GM12878 (cell line): ENCODE results near the gene SLC51A. TPM values are rescaled to one million over a fixed set of nuclear protein-coding genes. Genes with fewer than 3 reads are reported as not detected.

Experiments
- ATAC-seq: fragments of 200-7000 bp; cut with Tn5 transposase; 3 replicates; pipeline ENCODE4 v1.9.1; 2020; ENCODE audit warnings: mild to moderate bottlenecking, moderate library complexity
- BruUV-seq: library from RNA; stranded (reverse); fragments of 400-500 nt; replicated peaks from 2 replicates; lab custom pipeline; 2021; lab: Mats Ljungman, UMichigan
- CTCF ChIA-PET: fragments of 300-600 bp; sonication (Branson Sonifier 250); formaldehyde crosslinking; extraction: SDS; loops from one replicate; lab custom pipeline; 2021; ENCODE audit warnings: inconsistent platforms; lab: Yijun Ruan, JAX
- POLR2A ChIA-PET: fragments of 350-600 bp; formaldehyde crosslinking; extraction: SDS; loops from one replicate; lab custom pipeline; 2021; ENCODE audit warnings: inconsistent platforms; lab: Charles Lee
- RAD21 ChIA-PET: fragments of 300-600 bp; sonication (Branson Sonifier 250); formaldehyde crosslinking; loops from one replicate; lab custom pipeline; 2023; ENCODE audit warnings: antibody characterized with exemption; ENCODE audit not compliant: unreplicated experiment; lab: Charles Lee
- SMC1A ChIA-PET: fragments of 300-600 bp; sonication (Branson Sonifier 250); formaldehyde crosslinking; loops from one replicate; lab custom pipeline; 2023; ENCODE audit not compliant: unreplicated experiment, uncharacterized antibody; lab: Charles Lee
- DNase-seq: peaks from one replicate; pipeline ENCODE4 v3.0.0-alpha.2; 2011; ENCODE audit warnings: low read depth, low spot score
- FAIRE-seq: peaks from 3 replicates; lab custom pipeline; 2011; peaks lifted over from hg19 to GRCh38; lab: Jason Lieb, UNC
- H2AFZ ChIP-seq: 2 replicates; pipeline ENCODE4 v1.6.0; 2011; ENCODE audit warnings: low read depth, low read length, control low read depth; ENCODE audit not compliant: control insufficient read depth
- H3K27ac ChIP-seq: 2 replicates; pipeline ENCODE4 v1.5.1; 2011; ENCODE audit warnings: control low read depth; ENCODE audit not compliant: control insufficient read depth, insufficient read depth
- H3K27me3 ChIP-seq, 2 experiments: replicated peaks in 1 of 2; 2 replicates each; pipeline versions ENCODE4 v1.6.0 to v1.6.1; 2011; ENCODE audit warnings: low read length in 1 of 2; ENCODE audit not compliant: control insufficient read depth in 2 of 2, insufficient read depth in 2 of 2
- H3K36me3 ChIP-seq, 2 experiments: 2 replicates each; pipeline ENCODE4 v1.5.1; 2011; ENCODE audit warnings: low read length in 1 of 2; ENCODE audit not compliant: control insufficient read depth in 2 of 2, insufficient read depth in 2 of 2
- H3K4me1 ChIP-seq: 2 replicates; pipeline ENCODE4 v1.6.1; 2011; ENCODE audit warnings: mild to moderate bottlenecking, low read length, moderate library complexity, mixed read lengths; ENCODE audit not compliant: control insufficient read depth, insufficient read depth
- H3K4me2 ChIP-seq: 2 replicates; pipeline ENCODE4 v1.6.0; 2011; ENCODE audit warnings: control low read depth; ENCODE audit not compliant: control insufficient read depth, insufficient read depth
- H3K4me3 ChIP-seq: fragments of 200-600 bp; sonication (generic); 2 replicates; pipeline ENCODE4 v1.5.1; 2016
- H3K79me2 ChIP-seq: 2 replicates; pipeline ENCODE4 v1.6.0; 2011; ENCODE audit warnings: low read length; ENCODE audit not compliant: control insufficient read depth, insufficient read depth
- H3K9ac ChIP-seq: 2 replicates; pipeline ENCODE4 v1.8.0; 2011; ENCODE audit warnings: low read length, control low read depth, mixed read lengths; ENCODE audit not compliant: control insufficient read depth, insufficient read depth
- H3K9me3 ChIP-seq: replicated peaks from 3 replicates; pipeline ENCODE4 v1.5.1; 2011; ENCODE audit warnings: mild to moderate bottlenecking, low read length; ENCODE audit not compliant: control insufficient read depth, insufficient read depth
- H4K20me1 ChIP-seq: 2 replicates; pipeline ENCODE4 v1.6.0; 2011; ENCODE audit not compliant: control insufficient read depth, insufficient read depth
- EED ChIP-seq: sonication (generic); IDR thresholded peaks from 2 replicates; pipeline ENCODE4 v1.6.1; 2016; ENCODE audit warnings: antibody characterized with exemption, low read depth
- LARP7 ChIP-seq: fragments of 450-650 bp; IDR thresholded peaks from 2 replicates; pipeline ENCODE4 v1.6.1; 2017; ENCODE audit warnings: mild to moderate bottlenecking
- MXI1 ChIP-seq: fragments of 150-350 bp; IDR thresholded peaks from 2 replicates; pipeline ENCODE4 v1.6.1; 2011; ENCODE audit warnings: low read depth, mild to moderate bottlenecking, inconsistent platforms, low read length, improper control_type of control experiment
- NRF1 ChIP-seq: conservative IDR thresholded peaks from 2 replicates; pipeline ENCODE4 v1.6.1; 2011; ENCODE audit warnings: mild to moderate bottlenecking, low read depth, low read length, improper control_type of control experiment
- SP1 ChIP-seq: IDR thresholded peaks from one replicate; pipeline ENCODE4 v1.6.1; 2011; ENCODE audit warnings: low read depth, low read length
- TARDBP ChIP-seq: IDR thresholded peaks from 2 replicates; pipeline ENCODE4 v1.6.1; 2016; ENCODE audit warnings: borderline replicate concordance
- WGBS: methylation state at CpG from one replicate; pipeline ENCODE4 v1.1.6; 2016; ENCODE audit warnings: low lambda C conversion rate; ENCODE audit not compliant: insufficient replicate concordance, insufficient coverage; ENCODE audit errors: missing lambda C conversion rate; 5-methylcytosine and 5-hydroxymethylcytosine counted together
- in situ Hi-C: fragments of 300-500 bp; cut with MboI; formaldehyde crosslinking; loops from 9 replicates; pipeline ENCODE4 v1.14.3; 2018; ENCODE audit warnings: mixed read lengths
- intact Hi-C: fragments of 100-400 bp; cut with micrococcal nuclease; formaldehyde crosslinking; loops from one replicate; pipeline ENCODE4 v1.14.2; 2022; ENCODE audit not compliant: unreplicated experiment
- polyA plus RNA-seq, 11 experiments: library from polyadenylated mRNA; depleted of rRNA in 4 of 11; unstranded in 6 of 11; stranded (reverse) in 5 of 11; fragments of >200 nt; fragmentation: Nextera tagmentation in 4 of 11; fragmentation: Illumina TruSeq in 1 of 11; extraction: Ambion mirVana in 4 of 11; extraction: Trizol in 1 of 11; gene quantifications; 1 replicate in 1 of 11; 2 replicates in 10 of 11; pipeline versions ENCODE4 v1.2.1 to v1.2.3, GENCODE V29; 2011 to 2016; ENCODE audit warnings: inconsistent platforms in 2 of 11, missing spikeins in 2 of 11, low read depth in 1 of 11
- total RNA-seq, 4 experiments: library from RNA; depleted of rRNA in 3 of 4; stranded (reverse); fragments of >200 nt in 3 of 4; fragmentation: Illumina TruSeq in 1 of 4; extraction: Trizol in 1 of 4; gene quantifications; 2 replicates each; pipeline versions ENCODE4 v1.2.1 to v1.2.3, GENCODE V29; 2013 to 2021

Gene SLC51A
- total and polyA plus RNA-seq, 10 of the 15 experiments (the other 5 are each of a cell fraction or from before 2014, with no cell fraction given), result 0.99 to 3.9 (median 2.2) TPM; not detected in 6

DNA sequence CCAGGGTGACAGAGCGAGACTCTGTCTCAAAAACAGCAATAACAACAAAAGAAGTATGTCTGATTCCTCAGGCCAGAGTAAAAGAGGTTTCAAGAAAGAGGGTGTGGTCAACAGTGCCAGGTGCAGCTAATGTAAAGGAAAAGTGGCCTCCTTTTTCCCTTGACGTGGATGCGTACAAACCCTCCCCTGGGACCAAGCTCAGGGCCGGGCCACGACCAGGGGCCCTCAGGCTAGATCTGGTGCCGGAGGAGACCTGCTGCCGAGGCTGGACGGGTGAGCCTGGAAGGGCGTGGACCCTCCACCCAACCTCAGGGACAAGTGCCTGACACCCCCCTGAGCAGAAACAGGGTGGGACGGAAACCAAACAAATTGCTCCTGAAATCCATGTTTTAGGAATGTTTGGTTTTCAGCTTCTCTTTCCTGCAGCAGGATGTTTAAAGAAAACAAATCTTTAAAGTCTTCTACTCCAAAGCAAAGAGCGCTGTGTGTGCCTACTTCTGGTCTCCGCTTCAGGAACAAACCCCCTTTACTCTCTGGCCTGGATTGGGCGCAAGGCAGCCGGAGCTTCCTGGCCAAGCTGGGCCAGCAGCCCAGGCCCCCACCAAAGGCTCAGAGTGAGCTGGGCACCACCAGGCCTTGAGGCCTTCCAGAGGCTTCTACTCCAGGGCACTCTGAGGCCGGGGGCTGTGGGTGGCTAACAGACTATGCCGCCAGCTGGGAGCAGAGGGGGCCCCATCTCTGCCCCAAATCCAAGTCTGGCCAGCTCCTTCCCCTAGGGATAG, 26.6 kb upstream of the SLC51A start:
- no peaks in the 10 kb centered on the region; the same call in 1 of the 2 replicates for H3K79me2 ChIP-seq
- no peak for TF ChIP-seq SP1
- no peak for TF ChIP-seq NRF1
- 0 out of 2 replicates have a peak, but pooled peaks have one; percentile 10 for TF ChIP-seq EED
- no peak for TF ChIP-seq MXI1
- TF ChIP-seq LARP7, result no peak
- no peak for TF ChIP-seq TARDBP
- TF ChIP-seq, all 136 proteins: peak for 1
- ATAC-seq (no peak), DNase-seq (no peak), FAIRE-seq (no peak)
- POLR2A ChIA-PET, result interaction anchor here (0.8 to 6.1 kb wide), 4 partner anchors 9 to 111 kb away, joined by 3 to 61 read pairs (median 6); no protein-coding TSS in a partner anchor
- RAD21 ChIA-PET, result interaction anchor here (0.8 to 6.5 kb wide), 5 partner anchors 9 to 116 kb away, joined by 3 to 113 read pairs (median 3); no protein-coding TSS in a partner anchor
- H2AFZ ChIP-seq, result 0 out of 2 replicates have a peak overlapping the region, but pooled peaks have one; percentile 10
- H3K27ac ChIP-seq, result no peak overlapping the region
- peaks cover 66% of the 10 kb centered on the region for H3K4me1 ChIP-seq
- no peaks in the 10 kb centered on the region for H3K36me3 ChIP-seq
- whole genome bisulfite sequencing, result 44% methylated on average over 16 of the region's 16 CpGs
- no peak overlapping the region for H3K4me3 ChIP-seq
- SMC1A ChIA-PET, result interaction anchor here (0.9 to 8.2 kb wide), 3 partner anchors 8 to 114 kb away, joined by 3 to 108 read pairs (median 77); no protein-coding TSS in a partner anchor
- in situ Hi-C loops, result loop anchor here (5.0 kb wide), 1 partner anchor 112 kb away; no protein-coding TSS in a partner anchor
- intact Hi-C loops, result loop anchor here (10.0 kb wide), 1 partner anchor 285 kb away; the partner anchor contains the start of gene TNK2
- no TSS peak for BruUV-seq
- H3K4me2 ChIP-seq, result no peak overlapping the region
- CTCF ChIA-PET, result interaction anchor here (1.0 to 6.6 kb wide), 2 partner anchors 98 to 117 kb away, joined by 3 to 121 read pairs; no protein-coding TSS in a partner anchor
- H3K27me3 ChIP-seq, result no peaks in the 10 kb centered on the region
- H3K9ac ChIP-seq, result 0 out of 2 replicates have a peak overlapping the region, but pooled peaks have one; percentile 9
- H3K9me3 ChIP-seq, result no peaks in the 10 kb centered on the region
- no peaks in the 10 kb centered on the region for H4K20me1 ChIP-seq
